ENCODE measurements around the gene CEP131.

Gene CEP131

DNA sequence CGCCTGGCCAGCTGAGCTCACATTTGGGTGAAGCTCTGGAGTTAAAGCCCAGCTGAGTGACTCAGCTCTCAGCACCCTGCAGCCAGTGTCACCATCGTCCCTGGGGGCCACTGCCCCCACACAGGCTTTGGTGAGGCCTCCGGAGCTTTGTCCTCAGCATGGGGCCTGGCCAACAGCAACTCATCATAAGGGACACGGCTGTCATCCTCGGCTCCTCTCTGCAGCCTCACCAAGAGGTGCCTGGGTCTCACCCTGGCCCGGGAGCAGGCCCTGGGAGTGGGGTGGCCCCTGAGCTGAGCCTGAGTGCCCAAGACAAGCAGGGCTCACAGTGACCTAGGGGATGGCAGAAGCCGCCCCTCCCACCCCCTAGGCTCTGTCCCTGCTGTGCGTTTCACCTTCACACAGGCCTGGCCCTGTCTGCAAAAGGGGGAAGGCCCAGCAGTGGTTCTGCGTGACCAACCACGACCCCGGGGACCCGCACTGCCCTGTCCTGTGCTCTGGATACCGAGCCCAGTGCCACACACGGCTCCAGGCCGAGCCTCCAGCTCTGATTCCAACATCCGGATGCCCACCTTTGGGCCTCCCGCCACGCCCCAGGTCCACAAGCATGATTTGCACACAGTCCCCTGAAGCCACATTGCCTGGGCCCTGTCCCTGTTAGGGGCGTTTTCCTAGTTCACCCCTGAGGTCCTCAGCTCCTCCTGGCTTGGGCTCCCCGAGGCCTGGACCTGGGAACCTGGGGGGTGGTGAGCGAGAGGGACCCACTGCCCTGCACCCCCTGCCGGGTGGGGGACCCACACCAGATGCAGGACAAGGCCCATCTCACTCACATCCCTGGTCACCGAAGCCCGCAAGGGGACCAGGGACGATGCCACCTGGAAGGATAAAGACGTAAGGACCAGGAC lies 34.9 kb downstream of the CEP131 start:
- DNase-seq (ENCODE audit: low read depth, low spot score) = no peak

DNA sequence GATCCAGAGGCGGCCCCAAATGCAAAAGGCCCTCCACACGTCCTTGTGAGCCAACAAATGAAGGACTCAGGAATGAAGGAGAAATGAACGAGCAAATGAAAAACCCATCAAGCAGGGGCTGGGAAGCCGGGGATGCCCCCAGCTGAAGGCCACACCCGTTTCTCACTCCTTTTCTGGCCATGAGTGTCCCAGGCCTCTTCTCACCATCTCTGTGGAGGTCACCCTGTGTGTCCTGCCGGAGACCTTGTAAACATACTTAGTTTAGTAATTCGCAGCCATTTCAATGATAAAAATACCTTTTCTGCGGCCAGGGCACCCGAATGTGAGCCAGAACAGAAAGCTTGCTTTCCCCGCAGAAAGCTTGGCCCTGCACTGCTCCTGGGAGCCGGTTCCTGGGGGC lies 35.6 kb downstream of the CEP131 start:
- no peak for DNase-seq (ENCODE audit: low read depth, low spot score)

DNA sequence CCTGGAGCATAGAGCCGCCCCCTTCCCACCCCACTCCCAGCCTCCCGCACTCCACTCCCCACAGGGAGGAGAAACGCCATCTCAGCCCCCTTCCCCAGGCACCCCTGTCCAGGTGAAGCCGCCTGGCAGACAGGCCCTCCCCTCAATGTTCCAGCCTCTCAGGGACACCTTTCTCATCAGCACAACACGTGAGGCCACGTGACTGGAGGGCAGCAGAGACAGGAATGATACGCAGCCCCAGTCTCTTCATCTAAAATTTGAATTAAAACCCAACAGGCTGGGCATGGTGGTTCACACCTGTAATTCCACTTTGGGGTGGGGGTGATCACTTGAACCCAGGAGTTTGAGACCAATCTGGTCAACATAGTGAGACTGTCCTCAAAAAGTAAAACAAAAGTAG lies 36.6 kb downstream of the CEP131 start:
- no peak for DNase-seq (ENCODE audit: low read depth, low spot score)

DNA sequence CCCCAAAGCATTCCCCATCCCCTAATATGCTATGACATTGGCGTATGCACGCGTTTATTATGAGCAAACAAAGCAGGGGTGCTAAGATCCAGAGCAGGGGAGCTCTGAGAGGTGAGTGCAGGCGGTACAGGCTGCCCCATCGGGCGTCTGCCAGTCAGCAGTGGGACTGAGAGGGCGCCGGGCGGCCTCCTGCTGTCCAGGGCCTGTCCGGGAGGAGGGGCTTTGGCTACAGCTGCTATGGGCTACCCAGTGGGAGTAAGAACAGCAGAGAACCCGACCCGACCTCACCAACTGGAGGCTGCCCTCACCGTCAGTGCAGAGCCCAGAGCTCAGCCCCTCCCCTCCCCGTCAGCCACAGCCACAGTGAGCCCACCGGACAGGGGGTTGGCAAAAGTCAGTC lies 38.2 kb downstream of the CEP131 start:
- DNase-seq (ENCODE audit: low read depth, low spot score) = no peak

DNA sequence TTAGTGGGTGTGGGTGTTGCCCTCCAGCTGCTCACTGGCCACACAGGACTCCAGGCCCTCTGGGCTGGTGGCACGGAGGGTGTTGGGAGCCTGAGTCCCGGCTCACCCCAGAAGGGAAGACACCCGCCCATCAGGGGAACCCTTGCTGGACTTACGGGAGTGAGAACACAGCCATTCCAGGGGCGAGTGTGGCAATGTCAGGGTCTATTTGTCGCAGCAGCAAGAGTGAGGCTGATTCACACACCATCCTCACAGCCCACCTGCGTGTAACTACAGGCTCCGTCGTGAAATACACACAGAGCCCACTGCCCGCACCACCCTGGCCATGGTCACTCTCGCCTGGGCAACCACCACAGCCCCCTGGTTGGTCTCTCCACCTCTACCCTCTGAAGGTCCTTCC lies 39.0 kb downstream of the CEP131 start:
- no peak for DNase-seq (ENCODE audit: low read depth, low spot score)

DNA sequence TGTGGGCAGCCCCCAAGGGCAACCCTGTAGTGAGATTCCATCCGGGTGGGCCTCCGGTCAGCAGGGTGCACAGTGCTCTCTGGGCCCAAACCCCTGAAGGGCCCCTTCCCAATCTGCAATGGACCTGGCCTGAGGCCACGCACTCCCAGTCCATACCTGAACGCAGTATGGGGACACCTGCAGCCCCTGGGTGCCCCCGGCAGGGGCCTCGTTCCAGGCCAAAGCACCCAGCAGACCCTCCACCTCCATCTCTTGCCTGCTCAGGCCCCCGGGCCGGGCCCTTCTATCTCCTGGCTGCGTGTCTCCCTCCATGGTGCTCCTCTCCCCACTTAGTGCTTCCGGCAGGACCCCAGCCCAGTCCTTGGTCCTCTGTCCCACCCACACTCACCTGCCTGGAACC lies 39.4 kb downstream of the CEP131 start:
- DNase-seq (ENCODE audit: low read depth, low spot score) = no peak

DNA sequence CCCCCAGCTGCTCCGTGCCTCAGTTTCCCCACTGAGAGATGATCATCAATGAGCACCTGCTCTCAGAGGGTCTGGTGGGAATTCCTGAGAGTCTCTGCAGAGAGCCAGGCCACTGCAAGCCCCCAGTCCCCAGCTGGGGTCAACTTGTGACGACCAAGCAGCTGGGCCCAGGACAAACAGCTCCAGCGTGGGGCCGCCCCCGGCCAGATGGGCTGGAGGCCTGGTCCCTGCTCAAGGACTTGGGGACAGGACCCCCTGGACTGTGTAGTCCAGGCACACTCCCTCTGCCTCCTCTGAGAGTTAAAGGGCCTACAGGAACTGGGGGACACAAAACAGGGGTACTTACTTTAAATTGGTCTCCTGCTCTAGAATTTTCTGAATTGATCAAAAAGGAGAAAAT lies 40.2 kb downstream of the CEP131 start:
- no peak for DNase-seq (ENCODE audit: low read depth, low spot score)

DNA sequence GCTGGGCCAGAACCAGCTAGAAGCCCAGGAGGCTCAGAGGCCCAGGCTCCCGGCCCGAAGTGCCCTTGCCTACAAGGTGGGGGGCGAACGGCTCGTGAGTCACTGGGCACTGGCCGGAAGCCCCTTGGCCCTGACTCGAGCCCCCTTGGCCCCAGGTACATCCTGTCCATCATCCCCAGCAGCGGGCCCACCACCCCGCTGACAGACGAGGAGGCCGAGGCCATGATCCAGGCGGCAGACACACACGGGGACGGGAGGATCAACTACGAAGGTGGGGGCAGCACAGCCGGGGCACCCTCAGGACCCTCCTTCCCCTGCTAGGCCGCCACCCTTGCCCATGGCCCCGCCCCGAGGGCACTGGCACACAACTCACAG lies 41.0 kb downstream of the CEP131 start:
- no peak for DNase-seq (ENCODE audit: low read depth, low spot score)

DNA sequence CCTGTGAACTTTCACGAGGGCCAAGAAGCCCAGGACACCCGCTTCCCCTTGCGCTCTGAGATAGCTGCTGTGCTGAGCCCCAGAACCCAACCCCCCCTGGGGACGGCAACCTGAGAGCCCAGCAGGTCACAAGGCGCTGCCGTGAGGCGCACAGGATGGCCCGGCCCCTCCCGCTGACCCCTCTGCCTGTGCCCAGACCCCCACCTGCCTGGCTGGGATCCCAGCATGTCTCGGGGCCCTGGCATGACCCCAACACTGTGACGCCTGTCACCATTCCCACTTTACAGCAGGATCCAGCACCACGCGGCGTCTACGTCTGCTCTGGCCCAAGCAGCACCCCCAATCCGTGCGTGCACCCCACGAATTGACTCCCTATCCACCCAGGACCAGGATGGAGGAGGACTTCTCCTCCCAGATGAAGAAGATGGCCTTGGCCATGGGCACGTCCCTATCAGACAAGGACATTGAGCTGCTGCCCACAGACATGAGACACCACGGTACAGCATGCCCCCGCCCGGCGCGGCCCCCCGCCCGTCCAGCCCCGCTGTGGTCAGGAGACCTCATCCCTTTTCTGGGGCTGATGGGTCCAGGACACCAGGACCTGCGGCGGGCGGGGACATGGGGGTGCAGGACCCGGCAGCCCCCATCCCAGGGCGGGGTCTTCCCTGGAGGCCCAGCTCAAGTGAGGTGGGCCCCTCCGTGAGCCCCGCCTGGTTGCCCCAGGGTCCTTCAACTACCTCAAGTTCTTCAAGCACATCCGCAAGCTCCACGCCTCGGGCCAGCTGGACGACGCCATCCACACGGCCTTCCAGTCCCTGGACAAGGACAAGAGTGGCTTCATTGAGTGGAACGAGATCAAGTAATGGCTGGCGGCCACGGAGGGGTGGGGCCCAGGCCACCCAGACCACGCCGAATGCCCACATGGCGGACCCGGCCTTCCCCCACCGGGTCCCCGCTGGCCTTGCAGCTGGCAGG lies 41.6 kb downstream of the CEP131 start:
- DNase-seq (ENCODE audit: low read depth, low spot score) = no peak

DNA sequence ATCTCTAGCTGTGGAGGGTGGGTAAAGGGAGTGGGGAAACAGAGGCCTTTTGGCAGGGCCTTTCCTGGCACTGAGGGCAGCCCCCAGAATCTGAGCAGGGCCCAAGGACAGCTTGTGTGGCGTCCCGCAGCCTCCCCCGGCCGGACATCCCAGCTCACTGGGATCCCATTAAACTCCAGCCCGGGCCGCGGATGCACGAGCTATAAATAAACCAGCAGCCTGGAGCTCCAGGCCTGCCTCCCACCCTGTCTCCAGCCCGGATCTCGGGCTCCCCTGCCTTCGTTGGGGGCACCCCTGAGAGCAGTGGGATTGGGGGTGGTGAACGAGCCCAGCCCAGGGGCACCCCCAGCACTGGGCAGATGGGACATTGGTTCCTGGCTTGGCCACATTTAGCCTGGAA lies 42.9 kb downstream of the CEP131 start:
- DNase-seq (ENCODE audit: low read depth, low spot score) = no peak

DNA sequence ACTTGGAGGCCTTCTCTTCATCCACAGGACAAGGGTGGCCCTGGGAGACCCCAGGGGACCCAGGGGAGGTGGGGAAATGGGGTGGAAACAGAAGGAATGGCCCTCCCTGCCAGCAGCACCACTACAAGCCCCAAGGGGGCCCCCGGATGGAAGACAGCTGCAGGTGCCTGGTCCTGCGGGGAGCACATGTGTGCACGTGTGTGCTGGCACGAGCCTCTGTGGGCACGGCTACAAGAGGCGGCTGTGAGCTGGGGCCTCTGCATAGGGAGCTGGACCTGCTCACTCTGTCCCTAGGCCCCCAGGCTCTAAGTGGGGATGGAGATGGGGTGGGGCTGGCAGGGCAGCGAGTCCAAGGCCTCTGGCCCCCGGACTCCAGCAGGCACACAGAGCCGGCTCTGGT lies 43.5 kb downstream of the CEP131 start:
- DNase-seq (ENCODE audit: low read depth, low spot score) = no peak

DNA sequence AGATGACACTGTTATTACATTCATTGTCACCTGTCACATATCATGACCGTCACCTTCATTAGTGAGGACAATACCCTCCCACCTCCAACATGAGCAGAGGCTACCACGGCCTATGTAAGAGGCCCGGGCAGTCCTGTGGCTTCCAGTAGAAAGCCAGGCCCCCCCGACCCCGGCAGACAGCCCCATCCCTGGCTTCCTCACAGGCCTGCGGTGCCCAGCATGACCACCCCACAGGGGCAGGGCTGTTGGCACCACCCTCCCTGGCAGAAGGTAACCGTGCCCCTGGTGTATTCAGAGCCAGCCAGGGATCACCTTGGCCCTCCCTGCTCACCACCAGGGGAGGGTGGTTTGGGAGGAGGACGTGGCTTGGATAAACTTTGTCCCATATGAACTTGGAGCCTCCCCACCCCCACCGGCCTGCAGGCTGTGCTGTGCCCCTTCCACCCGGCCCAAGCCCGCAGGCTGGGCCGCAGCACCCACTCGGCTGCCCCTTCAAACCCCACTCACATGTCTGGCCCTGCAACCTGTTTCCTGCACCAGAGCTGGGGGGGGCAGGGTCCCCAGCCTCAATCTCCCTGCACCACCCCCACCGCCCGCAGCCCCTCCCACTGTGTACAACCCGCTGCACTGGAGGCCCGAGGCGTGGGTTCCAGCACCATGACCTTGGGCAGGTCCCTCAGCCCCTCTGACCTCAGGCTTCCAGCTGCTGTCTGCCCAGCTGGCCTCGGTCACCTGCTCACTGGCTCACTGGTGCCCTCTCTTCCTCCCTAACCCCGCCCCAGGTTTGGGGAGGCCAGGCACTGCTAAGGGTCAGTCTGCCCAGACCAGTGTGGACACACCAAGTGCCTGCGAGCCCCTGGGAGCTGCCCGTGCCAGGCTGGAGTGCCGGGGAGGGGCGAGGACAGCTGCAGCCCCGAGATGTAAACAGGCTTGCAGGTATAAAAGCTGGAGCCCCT lies 44.4 kb downstream of the CEP131 start:
- DNase-seq (ENCODE audit: low read depth, low spot score) = no peak

DNA sequence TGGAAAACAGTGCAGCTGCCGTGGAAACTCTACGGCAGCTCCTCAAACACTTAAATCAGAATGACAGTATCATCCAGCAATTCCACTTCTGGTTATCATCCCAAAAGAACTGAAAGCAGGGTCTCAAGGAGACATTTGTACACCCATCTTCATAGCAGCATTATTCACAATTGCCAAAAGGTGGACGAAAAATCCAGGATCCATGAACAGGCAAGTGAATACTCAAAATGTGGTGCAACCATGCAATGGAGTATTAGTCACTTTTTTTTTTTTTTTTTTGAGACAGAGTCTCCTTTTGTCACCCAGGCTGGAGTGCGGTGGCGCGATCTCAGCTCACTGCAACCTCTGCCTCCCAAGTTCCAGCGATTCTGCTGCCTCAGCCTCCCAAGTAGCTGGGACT lies 46.1 kb downstream of the CEP131 start:
- no peak for DNase-seq (ENCODE audit: low read depth, low spot score)

DNA sequence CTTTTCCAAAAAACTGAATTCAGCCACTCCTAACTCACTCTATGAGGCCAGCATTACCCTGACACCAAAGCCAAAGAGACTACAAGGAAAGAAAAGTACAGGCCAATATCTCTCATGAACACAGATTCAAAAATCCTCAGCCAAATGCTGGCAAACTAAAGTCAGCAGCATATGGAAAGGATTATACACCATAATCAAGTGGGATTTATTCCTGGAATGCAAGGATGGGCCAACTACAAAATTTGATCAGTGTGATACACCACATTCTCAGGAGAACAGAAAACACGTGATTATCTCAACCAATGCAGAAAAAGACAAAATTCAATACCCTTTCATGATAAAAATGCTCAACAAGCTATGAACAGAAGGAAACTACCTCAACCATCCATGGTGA lies 49.0 kb downstream of the CEP131 start:
- DNase-seq (ENCODE audit: low read depth, low spot score) = no peak

DNA sequence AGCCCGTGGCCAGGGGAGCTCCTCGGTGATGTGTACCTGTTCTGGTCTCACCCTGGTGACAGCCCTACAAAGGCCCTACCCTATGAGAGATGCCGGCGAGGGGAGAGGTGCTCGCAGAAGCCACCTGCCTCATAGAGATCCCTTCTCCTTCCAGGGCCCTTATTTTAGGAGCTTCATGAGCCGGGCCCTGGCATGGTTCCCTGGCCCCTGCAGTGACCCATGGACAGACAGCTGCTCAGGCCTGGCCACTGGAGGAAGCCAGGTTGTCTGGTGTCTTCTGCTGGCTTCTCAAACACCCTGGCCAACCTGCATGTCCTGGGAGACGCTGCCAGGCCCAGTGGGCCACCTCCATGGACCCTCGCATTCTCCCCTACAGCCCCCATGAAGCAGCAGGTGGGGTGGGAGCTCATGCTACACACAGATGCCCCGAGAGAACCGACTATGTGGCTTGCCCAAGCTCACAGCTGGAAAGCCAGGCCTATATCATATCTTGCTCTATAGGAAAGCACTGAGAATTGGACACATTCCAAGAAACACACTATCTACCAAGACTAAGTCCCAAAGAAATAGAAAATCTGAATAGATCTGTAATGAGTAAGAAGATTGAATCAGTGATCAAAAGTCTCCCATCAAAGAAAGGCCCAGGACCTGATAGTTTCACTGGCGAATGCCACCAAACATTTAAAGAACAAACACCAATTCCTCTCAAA lies 49.6 kb downstream of the CEP131 start:
- DNase-seq (ENCODE audit: low read depth, low spot score) = no peak

DNA sequence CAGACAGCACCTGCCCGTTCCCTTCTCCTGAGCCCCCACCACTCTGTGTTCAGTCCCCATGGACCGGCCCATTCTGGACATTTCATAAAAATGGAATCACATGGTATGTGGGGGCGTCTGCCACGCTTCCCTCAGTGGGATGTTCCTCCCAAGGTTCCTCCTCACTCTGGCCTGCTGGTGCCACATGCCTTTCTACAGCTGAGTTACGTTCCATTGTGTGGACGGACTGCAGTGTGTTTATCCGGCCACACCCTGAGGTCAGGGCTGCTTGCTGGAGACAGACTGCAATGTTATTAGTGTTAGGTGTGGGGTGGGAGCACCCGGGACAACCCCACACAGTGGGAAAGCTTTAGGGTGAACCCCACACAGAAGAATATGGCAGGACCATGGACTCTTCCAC lies 50.8 kb downstream of the CEP131 start:
- DNase-seq (ENCODE audit: low read depth, low spot score) = no peak

DNA sequence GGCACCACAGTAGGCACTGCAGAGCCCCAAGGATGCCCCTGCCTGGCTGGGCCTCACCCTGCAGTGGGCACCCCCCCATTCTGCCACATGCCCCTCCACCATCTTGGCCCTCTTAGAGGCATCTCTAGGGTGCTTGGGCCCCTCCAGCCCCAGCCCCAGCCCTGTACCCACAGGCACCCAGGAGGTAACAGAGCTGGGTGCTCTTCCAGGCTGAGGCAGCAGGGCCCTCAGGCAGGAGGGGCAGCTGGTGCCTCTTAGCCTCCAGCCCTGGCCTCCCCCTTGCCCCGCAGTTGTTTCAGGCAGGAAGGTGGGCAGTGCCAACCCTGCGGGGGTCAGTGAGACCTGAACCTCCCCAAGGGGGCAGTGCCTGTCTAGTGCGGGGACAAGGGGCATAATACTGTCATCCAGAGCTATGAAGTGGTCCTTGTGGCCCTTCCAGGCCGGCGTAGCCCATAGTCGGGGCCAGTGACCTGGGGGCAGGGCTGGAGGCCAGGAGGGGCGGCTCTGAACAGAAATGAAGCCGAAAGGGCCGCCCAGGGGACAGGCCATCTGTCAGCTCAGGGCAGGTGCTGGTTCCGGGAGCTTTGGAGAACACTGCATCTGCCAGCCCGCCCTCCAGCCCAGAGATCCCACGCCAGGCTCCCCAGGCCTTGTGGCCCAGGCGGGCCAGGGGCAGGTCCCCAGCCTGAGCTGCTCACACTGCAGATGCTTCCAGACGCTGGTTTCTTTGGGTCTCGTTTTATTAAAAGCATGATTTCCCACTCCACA lies 51.9 kb downstream of the CEP131 start:
- DNase-seq (ENCODE audit: low read depth, low spot score) = no peak

DNA sequence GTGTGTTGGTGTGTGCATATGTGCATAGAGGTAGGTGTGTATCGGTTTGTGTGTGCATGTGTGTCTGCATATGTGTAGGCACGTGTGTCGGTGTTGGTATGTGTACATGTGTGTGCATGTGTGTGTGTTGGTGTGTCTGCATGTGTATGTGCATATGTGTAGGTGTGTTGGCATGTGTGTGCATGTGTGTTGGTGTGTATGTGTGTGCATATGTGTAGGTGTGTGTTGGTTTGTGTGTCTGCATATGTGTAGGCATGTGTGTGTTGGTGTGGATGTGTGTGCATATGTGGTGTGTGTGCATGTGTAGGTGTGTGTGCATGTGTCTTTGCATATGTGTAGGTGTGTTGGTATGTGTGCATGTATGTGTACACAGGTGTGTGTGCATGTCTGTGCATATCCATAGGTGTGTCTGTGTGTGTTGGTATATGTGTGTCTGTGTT lies 52.9 kb downstream of the CEP131 start:
- no peak for DNase-seq (ENCODE audit: low read depth, low spot score)

DNA sequence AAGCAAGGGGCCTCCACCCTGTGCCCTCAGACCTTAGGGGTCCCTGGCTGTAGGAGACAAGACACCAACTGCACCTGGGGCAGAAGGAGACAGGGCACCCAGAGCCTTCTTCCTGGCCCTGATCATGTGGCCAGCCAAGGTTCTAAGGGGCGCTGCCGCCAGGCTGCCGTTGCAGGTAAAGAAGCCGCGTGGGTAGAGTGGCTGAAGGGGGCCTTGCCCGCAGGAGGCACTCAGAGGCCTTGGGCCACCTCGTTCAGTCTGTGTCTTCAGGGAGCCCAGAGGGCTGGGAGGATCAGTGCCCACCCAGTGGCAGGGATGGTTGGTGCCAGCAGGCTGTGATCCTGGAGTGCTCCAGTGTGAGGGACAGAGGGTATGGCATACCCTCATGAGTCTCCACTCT lies 55.1 kb downstream of the CEP131 start:
- no peak for DNase-seq (ENCODE audit: low read depth, low spot score)

DNA sequence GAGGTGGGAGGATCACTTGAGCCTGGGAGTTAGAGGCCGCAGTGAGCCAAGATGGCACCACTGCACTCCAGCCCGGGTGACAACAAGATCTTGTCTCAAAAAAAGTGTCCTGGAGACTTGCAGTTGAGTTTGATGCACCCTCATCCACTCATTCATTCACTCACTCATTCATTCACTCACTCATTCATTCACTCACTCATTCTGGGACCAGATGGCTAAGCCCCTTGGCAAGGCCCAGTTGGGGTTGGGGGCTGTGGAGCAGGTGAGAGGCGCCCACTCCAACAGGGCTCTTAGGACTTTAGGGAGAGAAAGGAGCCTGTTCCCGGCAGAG lies 55.6 kb downstream of the CEP131 start:
- no peak for DNase-seq (ENCODE audit: low read depth, low spot score)
